Measurements from ENCODE around the gene YAF2. TPM values are rescaled to one million over a fixed set of nuclear protein-coding genes. Genes with fewer than 3 reads are reported as not detected.
A peak's percentile ranks its signal among the peaks of the same experiment; 100 is the strongest.

Gene YAF2
- total and polyA plus RNA-seq, 2 of the 13 experiments (the other 11 are each of a cell fraction or from before 2014, with no cell fraction given): 8.4 to 11.7 TPM

DNA sequence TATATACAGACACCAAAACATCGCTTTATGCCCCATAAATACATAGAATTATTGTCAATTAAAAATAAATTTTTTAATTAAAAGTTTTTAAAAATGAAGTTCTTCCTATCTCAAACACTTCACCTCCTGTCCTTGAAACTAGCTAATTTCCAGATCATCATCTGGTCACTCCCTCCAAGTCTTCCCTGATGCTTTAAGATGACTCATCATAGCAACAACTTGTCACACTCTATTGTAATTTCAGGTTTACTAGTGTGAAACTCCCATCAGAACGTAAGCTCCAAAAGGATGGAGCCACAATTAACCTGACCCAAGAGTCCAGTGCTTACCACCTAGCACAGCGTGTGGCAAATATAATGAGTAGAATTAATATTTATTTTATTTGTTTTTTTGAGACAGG, 109.7 kb downstream of the YAF2 start:
- BruUV-seq (replicated peaks): no TSS peak
- intact Hi-C loops (cut with micrococcal nuclease; ENCODE audit: unreplicated experiment) (no loop called here), in situ Hi-C loops (cut with HindIII; ENCODE audit: extremely low pct_ligation_motif_present, low pct_unique_long_range_greater_than_20kb) (no loop called here)
- ATAC-seq: no peak
- no peaks in the 10 kb centered on the region; a peak in 1 of 5 replicates for H3K36me3 ChIP-seq (replicated peaks in 1 of 2; ENCODE audit: control insufficient read depth in 1 of 2, insufficient read depth in 2 of 2, low read length in 2 of 2)
- 0 out of 2 replicates have a peak, but pooled peaks have one; percentile 11 for TF ChIP-seq CREB1 (IDR thresholded peaks at IDR 0.05)
- no peak for TF ChIP-seq CREB1 (CRISPR knock-in tag; IDR thresholded peaks at IDR 0.05)
- TF ChIP-seq ZNF10 (CRISPR knock-in tag; IDR thresholded peaks at IDR 0.05; ENCODE audit: borderline replicate concordance, low read depth): no peak
- TF ChIP-seq ZMYM4 (CRISPR knock-in tag; IDR thresholded peaks at IDR 0.05): no peak
- TF ChIP-seq, protein P1, sequence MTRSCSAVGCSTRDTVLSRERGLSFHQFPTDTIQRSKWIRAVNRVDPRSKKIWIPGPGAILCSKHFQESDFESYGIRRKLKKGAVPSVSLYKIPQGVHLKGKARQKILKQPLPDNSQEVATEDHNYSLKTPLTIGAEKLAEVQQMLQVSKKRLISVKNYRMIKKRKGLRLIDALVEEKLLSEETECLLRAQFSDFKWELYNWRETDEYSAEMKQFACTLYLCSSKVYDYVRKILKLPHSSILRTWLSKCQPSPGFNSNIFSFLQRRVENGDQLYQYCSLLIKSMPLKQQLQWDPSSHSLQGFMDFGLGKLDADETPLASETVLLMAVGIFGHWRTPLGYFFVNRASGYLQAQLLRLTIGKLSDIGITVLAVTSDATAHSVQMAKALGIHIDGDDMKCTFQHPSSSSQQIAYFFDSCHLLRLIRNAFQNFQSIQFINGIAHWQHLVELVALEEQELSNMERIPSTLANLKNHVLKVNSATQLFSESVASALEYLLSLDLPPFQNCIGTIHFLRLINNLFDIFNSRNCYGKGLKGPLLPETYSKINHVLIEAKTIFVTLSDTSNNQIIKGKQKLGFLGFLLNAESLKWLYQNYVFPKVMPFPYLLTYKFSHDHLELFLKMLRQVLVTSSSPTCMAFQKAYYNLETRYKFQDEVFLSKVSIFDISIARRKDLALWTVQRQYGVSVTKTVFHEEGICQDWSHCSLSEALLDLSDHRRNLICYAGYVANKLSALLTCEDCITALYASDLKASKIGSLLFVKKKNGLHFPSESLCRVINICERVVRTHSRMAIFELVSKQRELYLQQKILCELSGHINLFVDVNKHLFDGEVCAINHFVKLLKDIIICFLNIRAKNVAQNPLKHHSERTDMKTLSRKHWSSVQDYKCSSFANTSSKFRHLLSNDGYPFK (CRISPR knock-in tag; IDR thresholded peaks at IDR 0.05; ENCODE audit: borderline replicate concordance): no peak
- TF ChIP-seq, protein P2, sequence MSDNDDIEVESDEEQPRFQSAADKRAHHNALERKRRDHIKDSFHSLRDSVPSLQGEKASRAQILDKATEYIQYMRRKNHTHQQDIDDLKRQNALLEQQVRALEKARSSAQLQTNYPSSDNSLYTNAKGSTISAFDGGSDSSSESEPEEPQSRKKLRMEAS (IDR thresholded peaks at IDR 0.05): no peak
- no peak for TF ChIP-seq ZNF136 (CRISPR knock-in tag; IDR thresholded peaks at IDR 0.05; ENCODE audit: low read depth)
- no peak overlapping the region for H2AFZ ChIP-seq (ENCODE audit: low read length)
- H3K4me1 ChIP-seq (ENCODE audit: insufficient read depth, low read length): peaks cover 19% of the 10 kb centered on the region
- ChIA-PET POLR2A (no interaction called here), CTCF (ENCODE audit: low intra/inter-chr PET ratio, low total read pairs) (no interaction called here)
- 100% methylated on average over 3 of the region's 3 CpGs for WGBS (ENCODE audit: low lambda C conversion rate)
- H4K20me1 ChIP-seq (ENCODE audit: insufficient read depth, low read length): no peaks in the 10 kb centered on the region
- H3K9me3 ChIP-seq (ENCODE audit: low read length): no peaks in the 10 kb centered on the region
- FAIRE-seq: no peak
- H3K27ac ChIP-seq (ENCODE audit: extremely low read length, insufficient read depth, low read length): no peak overlapping the region
- no peak overlapping the region for H3K4me3 ChIP-seq (replicated peaks in 1 of 3; ENCODE audit: insufficient read depth in 1 of 3, low read depth in 2 of 3, low read length in 3 of 3)
- H3K4me2 ChIP-seq (ENCODE audit: low read depth, low read length): no peak overlapping the region
- H3K27me3 ChIP-seq (ENCODE audit: control insufficient read depth in 1 of 2, insufficient read depth in 2 of 2, low read length in 2 of 2): no peaks in the 10 kb centered on the region
- peaks cover 43% of the 10 kb centered on the region for H3K79me2 ChIP-seq (ENCODE audit: insufficient read depth, low read length)
- DNase-seq (ENCODE audit: low spot score): no peak
- H3K9ac ChIP-seq (ENCODE audit: insufficient read depth, low read depth, low read length): no peak overlapping the region

All from HepG2 (cell line).